Adipocyte (in vitro differentiated cells): Measurements from ENCODE around the gene ADISSP.

Experiments
- DNase-seq: peaks from one replicate; pipeline ENCODE4 v3.0.0-alpha.2; 2015; ENCODE audit warnings: low read depth
- H3K27me3 ChIP-seq: replicated peaks from 2 replicates; pipeline ENCODE4 v1.7.0; 2013; ENCODE audit warnings: mild to moderate bottlenecking, low read length, moderate library complexity; ENCODE audit not compliant: control insufficient read depth, insufficient read depth
- H3K36me3 ChIP-seq: 2 replicates; pipeline ENCODE4 v1.7.0; 2013; ENCODE audit warnings: low read length, mild to moderate bottlenecking, moderate library complexity; ENCODE audit not compliant: control insufficient read depth, insufficient read depth, severe bottlenecking
- H3K4me1 ChIP-seq: 2 replicates; pipeline ENCODE4 v1.7.0; 2013; ENCODE audit warnings: mild to moderate bottlenecking, low read length, moderate library complexity; ENCODE audit not compliant: control insufficient read depth, insufficient read depth
- H3K4me3 ChIP-seq: 2 replicates; pipeline ENCODE4 v1.7.0; 2013; ENCODE audit warnings: mild to moderate bottlenecking, low read length, moderate library complexity
- H3K9ac ChIP-seq: 2 replicates; pipeline ENCODE4 v1.7.0; 2013; ENCODE audit warnings: mild to moderate bottlenecking, low read length, moderate library complexity
- H3K9me3 ChIP-seq: 2 replicates; pipeline ENCODE4 v1.7.0; 2013; ENCODE audit warnings: mild to moderate bottlenecking, low read length, moderate library complexity; ENCODE audit not compliant: control insufficient read depth

Gene ADISSP

DNA sequence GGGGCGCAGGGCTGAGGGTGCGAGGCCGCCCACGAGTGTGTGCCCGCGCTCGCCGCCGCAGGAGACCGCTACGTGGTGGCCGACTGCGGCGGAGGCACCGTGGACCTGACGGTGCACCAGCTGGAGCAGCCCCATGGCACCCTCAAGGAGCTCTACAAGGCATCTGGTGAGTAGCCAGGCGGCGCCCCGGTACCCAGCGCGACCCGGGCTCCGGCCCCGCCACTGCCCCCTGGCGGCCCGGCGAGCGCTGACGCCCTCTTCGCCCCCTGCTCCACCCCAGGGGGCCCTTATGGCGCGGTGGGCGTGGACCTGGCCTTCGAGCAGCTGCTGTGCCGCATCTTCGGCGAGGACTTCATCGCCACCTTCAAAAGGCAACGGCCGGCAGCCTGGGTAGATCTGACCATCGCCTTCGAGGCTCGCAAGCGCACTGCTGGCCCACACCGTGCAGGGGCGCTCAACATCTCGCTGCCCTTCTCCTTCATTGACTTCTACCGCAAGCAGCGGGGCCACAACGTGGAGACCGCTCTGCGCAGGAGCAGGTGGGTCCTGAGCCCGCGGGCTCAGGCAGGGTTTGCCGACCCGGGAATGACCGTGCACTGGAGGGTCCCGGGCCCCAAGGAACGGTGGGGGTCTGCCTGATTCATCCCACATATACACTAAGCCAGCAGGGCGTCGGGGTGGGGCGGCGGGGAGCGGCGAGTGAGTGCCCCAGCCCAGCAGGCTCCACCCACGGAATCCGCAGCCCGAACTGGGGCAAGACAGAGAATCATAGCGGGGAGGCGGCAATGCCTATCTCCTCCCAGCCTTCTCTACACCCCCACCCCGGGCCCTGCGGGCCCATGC lies 17.6 kb downstream of the ADISSP start:
- Histone ChIP-seq H3K9me3 (no peaks in the 10 kb centered on the region), H3K4me1 (no peaks in the 10 kb centered on the region), H3K9ac (no peak overlapping the region), H3K4me3 (no peak overlapping the region), H3K27me3 (peaks cover 7% of the 10 kb centered on the region), H3K36me3 (peaks cover 1% of the 10 kb centered on the region)
- DNase-seq, result no peak

DNA sequence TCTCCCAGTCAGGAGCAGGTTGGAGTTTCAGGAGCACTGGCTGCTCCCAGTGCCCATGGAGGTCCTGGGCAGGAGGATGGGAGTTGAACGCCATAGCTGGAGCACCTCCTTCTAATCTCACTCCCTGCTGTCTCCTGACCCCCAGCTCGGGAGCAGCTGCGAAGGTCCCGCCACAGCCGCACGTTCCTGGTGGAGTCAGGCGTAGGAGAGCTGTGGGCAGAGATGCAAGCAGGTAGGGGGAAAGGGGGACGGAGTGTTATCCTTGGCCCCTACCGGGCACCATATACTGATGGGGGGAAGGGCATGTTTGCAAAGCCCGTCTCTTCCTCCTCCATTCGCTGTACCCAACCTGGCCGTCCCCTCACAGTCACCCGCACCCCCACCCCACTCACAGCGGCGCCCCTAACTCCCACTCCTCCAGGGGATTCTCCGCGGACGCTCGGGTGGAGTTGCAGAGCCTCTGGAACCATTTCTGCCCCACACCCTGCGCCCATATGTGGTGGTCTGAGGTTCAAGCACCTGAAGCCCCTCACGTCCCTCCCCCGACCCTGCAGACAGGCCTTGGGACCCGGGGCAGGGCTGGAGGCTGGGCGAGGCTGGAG lies 18.4 kb downstream of the ADISSP start:
- Histone ChIP-seq H3K36me3 (no peaks in the 10 kb centered on the region), H3K4me1 (no peaks in the 10 kb centered on the region), H3K9me3 (no peaks in the 10 kb centered on the region), H3K27me3 (peaks cover 7% of the 10 kb centered on the region), H3K9ac (no peak overlapping the region), H3K4me3 (no peak overlapping the region)
- no peak for DNase-seq

DNA sequence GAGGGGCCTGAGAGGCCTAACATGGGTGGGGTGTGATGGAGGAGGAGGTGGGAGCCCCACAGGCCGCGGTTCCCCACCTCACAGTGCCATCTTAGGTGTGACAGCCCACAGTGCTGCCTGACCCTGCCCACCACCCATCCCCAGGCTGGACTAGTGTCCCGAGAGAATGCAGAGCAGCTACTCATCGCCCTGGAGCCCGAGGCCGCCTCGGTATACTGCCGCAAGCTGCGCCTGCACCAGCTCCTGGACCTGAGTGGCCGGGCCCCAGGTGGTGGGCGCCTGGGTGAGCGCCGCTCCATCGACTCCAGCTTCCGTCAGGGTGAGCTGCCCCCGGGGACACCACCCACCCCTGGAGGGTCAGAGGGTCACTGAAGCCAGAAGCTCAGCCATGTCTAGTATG lies 19.5 kb downstream of the ADISSP start:
- Histone ChIP-seq H3K9ac (no peak overlapping the region), H3K36me3 (no peaks in the 10 kb centered on the region), H3K4me1 (no peaks in the 10 kb centered on the region), H3K9me3 (no peaks in the 10 kb centered on the region), H3K27me3 (peaks cover 7% of the 10 kb centered on the region), H3K4me3 (no peak overlapping the region)
- no peak for DNase-seq

DNA sequence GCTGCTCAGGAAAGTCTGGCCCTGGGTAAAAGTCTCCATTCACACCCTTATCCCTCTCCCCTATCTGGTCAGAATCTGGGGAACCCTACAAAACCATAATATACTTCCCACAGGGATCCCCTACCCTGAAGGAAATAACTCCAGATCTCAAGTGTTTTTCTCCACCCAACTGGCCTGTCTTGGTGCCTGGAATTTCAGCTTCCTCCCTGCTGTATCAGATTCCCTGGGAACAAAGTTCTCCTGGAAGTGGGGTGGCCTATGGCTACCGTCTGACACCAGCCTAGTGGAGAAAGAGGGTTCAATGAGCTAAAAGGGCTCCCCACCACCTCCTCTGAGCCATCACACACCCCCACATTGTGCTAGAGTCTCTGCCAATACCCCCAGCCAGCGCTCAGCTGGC lies 20.1 kb downstream of the ADISSP start:
- Histone ChIP-seq H3K4me1 (no peaks in the 10 kb centered on the region), H3K27me3 (peaks cover 7% of the 10 kb centered on the region), H3K36me3 (no peaks in the 10 kb centered on the region), H3K9ac (no peak overlapping the region), H3K9me3 (no peaks in the 10 kb centered on the region), H3K4me3 (no peak overlapping the region)
- DNase-seq, result no peak

DNA sequence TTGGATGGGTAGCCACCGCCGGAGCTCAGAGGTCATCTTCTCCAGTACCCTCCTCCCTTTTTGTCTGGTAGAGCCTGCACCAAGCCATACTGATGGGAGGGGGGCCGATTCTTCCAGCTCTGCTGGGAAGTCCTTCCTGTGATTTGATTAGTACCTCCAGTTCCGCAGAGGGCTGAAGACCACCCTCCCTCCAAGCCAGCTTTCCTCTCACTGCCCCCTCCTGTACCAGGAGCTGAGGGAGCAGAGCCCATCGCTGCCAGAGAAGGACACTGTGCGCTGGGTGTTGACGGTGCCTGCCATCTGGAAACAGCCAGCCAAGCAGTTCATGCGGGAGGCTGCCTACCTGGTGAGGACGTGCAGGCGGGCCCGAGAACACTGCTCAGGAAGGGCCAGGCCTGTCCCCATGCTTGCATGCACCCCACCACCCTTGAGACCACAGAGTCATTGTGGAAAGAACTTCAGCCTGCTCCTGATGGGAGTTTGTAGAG lies 21.8 kb downstream of the ADISSP start:
- Histone ChIP-seq H3K9ac (no peak overlapping the region), H3K4me1 (no peaks in the 10 kb centered on the region), H3K4me3 (no peak overlapping the region), H3K27me3 (peaks cover 8% of the 10 kb centered on the region), H3K9me3 (no peaks in the 10 kb centered on the region), H3K36me3 (no peaks in the 10 kb centered on the region)
- no peak for DNase-seq

DNA sequence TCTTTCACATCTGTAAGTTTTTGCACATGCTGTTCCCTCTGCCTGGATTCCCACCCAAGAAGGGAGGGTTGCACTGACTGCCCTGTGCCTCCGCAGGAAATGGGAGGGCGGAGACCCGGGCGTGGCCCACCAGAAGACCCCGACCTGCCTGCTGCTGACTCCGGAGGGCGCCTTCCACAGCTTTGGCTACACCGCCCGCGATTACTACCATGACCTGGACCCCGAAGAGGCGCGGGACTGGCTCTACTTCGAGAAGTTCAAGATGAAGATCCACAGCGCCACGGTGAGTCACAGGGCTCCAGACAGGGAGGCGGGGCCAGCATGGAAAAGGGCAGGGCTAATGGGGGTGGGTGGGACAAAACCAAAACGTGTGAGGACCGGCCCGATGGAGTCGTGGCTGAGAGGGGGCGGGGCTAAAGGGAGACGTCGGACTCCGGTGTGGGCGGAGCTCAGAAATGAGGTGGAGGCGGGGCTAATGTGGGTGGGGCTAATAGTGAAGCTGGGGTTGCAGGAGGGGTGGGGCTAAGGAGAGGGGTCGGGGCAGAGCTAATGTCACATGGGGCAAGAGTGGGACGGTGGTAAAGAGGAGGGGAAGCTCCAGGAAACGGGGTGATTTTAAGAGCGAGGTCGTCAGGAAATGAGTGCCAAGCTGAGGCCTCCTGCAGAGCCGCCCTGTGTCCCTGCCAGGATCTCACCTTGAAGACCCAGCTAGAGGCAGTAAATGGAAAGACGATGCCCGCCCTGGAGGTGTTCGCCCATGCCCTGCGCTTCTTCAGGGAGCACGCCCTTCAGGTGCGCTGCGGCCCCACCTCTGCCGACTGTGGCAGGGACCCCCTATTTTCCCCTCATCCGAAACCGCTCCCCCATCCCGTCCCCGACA lies 22.5 kb downstream of the ADISSP start:
- Histone ChIP-seq H3K27me3 (peaks cover 11% of the 10 kb centered on the region), H3K4me1 (no peaks in the 10 kb centered on the region), H3K9ac (no peak overlapping the region), H3K9me3 (no peaks in the 10 kb centered on the region), H3K4me3 (no peak overlapping the region), H3K36me3 (no peaks in the 10 kb centered on the region)
- no peak for DNase-seq

DNA sequence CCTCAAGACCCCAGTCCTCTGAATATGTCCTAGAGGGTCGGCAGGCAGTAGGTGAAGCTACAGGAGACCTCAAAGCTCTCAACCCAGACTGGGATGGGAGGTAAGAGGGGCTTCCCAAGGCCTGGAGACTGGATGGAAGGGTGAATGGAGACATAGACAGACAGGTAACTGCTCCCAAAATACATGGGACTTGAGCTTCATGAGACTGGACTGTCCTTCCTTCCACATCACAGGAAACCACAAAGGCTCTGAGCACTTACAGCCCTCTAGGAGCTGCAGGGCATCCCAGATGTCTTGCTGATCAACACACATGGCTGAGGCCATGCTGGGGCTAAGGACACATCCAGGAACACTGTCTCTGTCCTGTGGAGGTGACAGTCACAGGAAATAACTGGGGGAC lies 23.5 kb downstream of the ADISSP start:
- no peaks in the 10 kb centered on the region for H3K9me3 ChIP-seq
- H3K9ac ChIP-seq, result no peak overlapping the region
- H3K4me3 ChIP-seq, result no peak overlapping the region
- DNase-seq, result no peak
- no peaks in the 10 kb centered on the region for H3K36me3 ChIP-seq
- peaks cover 11% of the 10 kb centered on the region for H3K27me3 ChIP-seq
- peaks cover 4% of the 10 kb centered on the region for H3K4me1 ChIP-seq

DNA sequence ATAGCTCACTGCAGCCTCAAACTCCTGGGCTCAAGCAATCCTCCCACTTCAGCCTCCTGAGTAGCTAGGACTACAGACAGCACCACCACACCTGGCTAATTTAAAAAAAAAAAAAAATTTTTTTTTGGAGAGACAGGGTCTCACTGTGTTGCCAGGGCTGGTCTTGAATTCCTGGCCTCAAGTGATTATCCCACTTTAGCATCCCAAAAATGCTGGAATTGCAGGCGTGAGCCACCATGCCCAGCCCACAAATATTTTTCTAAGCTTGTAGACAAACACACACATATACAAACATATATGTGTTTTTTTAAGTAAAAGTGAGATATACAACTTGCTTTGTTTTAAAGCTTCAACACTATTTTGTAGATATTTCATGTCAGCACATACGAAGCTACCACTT lies 24.3 kb downstream of the ADISSP start:
- H3K9me3 ChIP-seq, result no peaks in the 10 kb centered on the region
- DNase-seq, result no peak
- peaks cover 11% of the 10 kb centered on the region for H3K27me3 ChIP-seq

DNA sequence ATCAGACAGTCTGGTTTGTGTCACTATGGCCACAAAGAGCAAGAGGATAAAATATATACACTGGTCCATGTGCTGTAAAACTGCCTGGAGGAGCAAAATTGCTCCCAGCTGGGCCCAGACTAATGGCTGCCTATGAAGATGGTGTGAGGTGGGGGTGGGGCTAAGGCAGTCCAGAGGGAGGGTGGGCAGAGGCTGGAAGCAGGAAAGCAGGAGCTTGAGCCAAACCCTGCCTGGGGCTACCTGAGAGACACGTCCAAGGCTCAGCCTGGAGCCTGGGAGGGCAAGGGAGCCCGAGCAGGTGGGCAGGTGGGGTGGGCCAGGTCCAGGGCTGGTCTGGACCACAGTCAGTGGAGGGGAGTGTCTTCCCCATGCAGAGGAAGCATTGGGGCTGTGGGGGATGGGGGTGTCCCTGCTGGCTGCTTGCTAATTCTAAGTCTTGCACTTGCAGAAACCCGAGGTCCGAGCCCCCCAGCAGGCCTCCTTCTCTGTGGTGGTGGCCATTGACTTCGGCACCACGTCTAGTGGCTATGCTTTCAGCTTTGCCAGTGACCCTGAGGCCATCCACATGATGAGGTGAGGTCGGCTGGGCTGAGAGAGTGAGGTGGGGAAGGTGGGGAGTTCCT lies 25.6 kb downstream of the ADISSP start:
- H3K4me3 ChIP-seq, result no peak overlapping the region
- no peaks in the 10 kb centered on the region for H3K9me3 ChIP-seq
- peaks cover 17% of the 10 kb centered on the region for H3K4me1 ChIP-seq
- no peaks in the 10 kb centered on the region for H3K36me3 ChIP-seq
- H3K27me3 ChIP-seq, result peaks cover 9% of the 10 kb centered on the region
- DNase-seq, result no peak
- no peak overlapping the region for H3K9ac ChIP-seq

More for the DNA sequence above, 24.3 kb downstream of the ADISSP start:
- Histone ChIP-seq H3K4me1 (peaks cover 12% of the 10 kb centered on the region), H3K4me3 (no peak overlapping the region), H3K36me3 (no peaks in the 10 kb centered on the region), H3K9ac (no peak overlapping the region)

DNA sequence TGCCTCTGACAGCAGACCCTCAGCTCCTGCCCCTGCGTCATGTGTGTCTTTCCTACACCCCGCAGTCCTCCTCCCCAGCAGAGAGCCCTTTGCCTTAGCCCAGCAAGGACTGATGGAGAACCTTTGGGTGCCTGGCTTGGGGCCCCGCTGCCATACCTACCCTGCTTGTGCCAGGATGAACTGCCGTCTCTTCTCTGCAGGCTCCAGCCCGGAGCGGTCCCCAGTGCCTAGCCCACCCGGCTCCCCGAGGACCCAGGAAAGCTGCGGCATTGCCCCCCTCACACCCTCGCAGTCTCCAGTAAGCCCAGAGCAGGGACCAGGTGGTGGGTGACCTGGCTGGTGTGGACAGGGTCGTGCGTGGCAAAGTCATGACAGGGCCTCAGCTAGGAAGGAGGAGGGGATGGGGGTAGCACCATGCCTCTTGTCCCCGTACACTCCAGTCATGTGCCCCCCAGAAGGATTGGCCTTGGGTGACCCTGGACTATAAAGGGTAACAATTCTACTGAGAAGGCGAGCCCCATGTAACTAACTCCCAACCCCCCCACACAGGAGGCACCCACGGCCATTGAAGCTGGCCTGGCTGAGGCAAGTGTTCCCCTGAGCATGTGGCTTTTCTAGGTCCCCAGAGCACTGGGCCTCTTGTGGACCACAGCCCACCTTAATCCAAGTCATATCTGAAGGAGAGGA lies 26.8 kb downstream of the ADISSP start:
- H3K9me3 ChIP-seq, result no peaks in the 10 kb centered on the region
- no peak overlapping the region for H3K9ac ChIP-seq
- H3K4me3 ChIP-seq, result no peak overlapping the region
- peaks cover 4% of the 10 kb centered on the region for H3K27me3 ChIP-seq
- H3K36me3 ChIP-seq, result no peaks in the 10 kb centered on the region
- peaks cover 17% of the 10 kb centered on the region for H3K4me1 ChIP-seq
- DNase-seq, result no peak
